GM18505 (cell line): ENCODE measurements around the gene HSP90B1.

Source experiments
- ATAC-seq: cut with Tn5 transposase; IDR thresholded peaks from one replicate; pipeline ENCODE4 v1.9.1; 2021; ENCODE audit not compliant: unreplicated experiment
- POLR2A ChIP-seq: IDR thresholded peaks from 4 replicates; pipeline ENCODE4 v1.6.1; 2011; ENCODE audit warnings: borderline replicate concordance; ENCODE audit not compliant: insufficient read depth, insufficient read length; ENCODE audit errors: extremely low read depth

Gene HSP90B1

DNA sequence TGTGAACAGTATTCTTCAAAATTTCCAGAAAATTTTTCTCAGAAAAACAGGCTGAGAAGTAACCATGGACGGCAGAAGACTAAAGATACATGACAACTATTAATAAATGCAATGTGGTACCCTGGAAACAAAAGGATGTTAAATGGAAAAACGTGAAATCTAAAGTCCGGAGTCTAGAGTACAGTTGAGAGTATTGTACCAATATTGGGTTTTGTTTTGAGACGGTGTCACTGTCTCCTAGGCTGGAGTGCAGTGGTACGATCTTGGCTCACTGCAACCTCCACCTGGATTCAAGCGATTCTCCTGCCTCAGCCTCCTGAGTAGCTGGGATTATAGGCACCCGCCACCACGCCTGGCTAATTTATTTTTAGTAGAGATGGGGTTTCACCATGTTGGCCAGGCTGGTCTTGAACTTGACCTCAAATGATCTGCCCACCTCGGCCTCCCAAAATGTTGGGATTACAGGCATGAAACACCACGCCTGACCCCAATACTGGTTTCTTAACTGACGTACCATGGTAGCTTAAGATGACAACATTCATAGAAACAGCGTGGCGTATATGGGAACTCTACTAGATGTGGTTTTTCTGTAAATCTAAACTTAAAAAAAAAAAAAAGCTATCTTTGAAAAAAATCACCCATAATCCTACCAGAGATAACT, 18.7 kb downstream of the HSP90B1 start:
- ATAC-seq = no peak
- TF ChIP-seq POLR2A = peak; percentile 49

DNA sequence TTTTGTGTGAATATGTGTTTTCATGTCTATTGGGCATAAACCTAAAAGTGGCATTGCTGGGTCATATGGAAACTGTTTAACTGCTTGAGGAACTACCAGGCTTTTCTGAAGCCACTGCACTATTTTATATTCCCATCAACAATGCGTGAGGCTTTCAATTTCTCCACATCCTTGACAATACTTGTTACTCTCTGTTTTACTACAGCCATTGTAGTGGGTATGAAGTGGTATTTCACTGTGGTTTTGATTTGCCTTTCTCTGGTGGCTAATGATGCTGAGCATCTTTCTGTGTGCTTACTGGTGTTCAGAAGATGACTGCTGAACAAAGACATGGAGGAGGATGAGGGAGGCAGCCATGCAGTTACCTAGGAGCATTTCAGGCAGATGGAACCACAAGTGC, 22.3 kb downstream of the HSP90B1 start:
- ATAC-seq = no peak
- no peak for TF ChIP-seq POLR2A

DNA sequence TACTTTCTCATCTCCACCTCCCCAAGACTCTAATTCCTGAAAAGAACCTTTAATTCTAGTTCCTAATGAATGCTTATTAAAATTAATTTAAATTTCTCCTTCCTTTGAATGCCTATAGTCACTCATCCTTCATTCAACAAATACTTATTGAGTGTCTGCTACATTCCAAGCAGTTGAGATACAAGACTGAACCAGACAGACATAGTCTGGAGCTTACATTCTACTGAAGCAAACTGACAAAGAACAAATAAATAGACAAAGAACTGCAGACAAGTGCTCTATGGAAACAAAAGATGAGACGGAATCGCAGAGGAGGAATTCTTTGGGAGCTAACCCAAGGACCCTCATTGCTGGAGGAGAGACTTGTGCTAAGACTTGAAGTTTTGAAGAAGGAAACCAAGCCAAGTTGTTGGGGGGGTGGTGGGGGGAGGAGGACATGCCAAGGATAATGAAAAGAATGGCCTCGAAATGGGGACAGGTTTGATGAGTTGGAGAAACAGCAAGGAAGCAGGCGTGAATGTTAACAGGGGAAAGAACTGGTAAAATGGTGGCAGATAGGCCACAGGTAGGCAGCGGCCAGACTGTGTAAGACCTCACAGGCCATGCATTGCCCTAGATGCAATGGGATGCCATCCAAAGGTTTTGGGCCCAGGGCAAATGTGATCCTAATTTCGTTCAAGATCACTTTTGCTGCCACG, 25.8 kb downstream of the HSP90B1 start:
- no peak for TF ChIP-seq POLR2A
- no peak for ATAC-seq

DNA sequence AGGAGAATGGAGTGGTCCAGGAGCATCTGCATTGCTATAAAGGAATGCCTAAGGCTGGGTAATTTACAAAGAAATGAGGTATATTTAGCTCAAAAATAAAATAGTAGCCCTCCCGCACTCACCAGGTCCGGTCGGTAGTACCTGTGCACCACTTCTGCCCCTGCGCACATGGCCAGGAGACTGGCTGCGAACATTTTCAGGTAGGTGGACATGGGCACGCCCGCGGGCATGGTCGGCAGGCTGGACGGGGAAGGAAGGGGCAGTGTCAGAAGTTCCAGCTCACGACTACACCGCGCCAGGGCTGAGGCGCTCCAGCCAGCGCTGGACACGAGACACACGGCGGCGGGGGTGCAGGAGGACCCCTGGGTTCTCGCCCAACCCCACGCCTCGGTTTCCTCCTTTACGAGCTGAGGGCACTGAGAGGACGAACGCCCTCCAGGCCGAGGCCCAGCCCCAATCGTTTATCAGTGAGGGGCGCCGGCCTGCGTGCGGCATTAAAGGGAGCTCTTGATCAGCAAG, 26.4 kb downstream of the HSP90B1 start:
- no peak for TF ChIP-seq POLR2A
- peak; percentile 30 for ATAC-seq

DNA sequence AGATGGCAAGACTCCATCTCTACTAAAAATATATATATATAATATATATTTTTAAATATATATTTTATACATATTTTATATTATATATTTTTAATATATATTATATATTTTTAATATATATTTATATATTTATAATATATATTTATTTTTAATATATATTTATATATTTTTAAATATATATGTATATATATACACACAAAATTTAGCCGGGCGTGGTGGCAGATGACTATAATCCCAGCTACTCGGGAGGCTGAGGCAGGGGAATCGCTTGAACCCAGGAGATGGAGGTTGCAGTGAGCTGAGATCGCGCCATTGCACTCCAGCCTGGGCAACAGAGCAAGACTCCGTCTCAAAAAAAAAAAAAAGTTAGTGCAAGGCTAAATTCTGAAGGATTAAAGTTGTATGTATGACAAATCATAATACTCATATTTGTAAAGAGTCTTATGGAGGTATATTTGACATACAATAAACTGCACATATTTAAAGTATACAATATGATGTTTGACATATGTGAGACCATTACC, 27.7 kb downstream of the HSP90B1 start:
- no peak for ATAC-seq
- TF ChIP-seq POLR2A = no peak

DNA sequence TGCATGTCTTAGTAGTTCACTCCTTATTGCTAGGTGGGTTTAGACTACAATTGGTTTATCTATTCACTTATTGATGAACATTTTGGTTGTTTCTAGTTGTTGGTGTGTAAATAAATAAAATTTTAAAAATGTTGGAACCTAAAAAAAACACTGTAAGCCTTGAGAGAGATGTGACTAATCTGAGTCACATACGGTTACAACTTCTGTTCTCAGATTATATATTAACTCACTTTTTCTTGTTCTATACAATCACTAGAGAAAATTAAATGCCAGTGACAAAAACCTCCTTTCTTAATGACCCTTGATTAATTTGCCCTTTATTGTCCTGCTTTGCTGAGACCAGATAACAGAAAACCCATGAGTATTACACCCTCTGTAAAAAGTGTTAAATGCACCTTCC, 28.4 kb downstream of the HSP90B1 start:
- no peak for TF ChIP-seq POLR2A
- no peak for ATAC-seq

DNA sequence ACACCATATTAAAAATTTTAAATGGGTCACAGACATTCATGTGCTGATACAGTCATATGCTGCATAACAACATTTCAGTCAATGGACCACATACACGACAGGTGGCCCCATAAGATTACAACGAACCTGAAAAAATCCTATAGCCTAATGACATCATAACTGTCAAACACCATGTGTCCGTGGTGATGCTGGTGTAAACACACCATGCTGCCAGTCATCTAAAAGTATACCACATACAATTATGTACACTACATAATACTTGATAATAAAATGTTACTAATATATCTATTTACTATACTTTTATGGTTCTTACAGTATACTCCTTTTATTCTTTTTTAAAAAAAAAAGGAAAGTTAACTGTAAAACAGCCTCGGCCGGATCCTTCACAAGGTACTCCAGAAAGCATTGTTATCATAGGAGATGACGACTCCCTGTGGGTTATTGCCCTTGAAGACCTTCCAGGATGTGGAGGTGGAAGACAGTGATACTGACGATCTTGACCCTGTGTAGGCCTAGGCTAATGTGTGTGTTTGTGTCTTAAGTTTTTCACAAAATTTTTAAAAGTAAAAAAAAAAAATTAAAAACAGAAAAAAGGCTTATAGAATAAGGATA, 30.5 kb downstream of the HSP90B1 start:
- TF ChIP-seq POLR2A = no peak
- no peak for ATAC-seq

DNA sequence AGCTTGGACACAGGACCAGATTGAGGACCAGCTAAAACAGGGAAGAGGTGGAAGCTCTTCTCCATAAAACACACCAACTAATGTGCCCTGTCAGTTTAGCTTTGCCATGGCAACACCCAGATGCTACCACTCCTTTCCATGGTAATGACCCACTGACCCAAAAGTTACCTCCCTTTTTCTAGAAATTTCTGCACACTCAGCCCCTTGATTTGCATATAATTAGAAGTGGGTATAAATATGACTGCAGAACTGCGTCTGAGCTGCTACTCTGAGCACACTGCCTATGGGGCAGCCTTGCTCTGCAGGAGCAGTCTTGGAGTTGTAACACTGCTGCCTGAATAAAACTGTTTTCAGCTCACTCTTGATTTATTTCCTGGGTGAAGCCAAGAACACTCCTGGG, 32.3 kb downstream of the HSP90B1 start:
- no peak for ATAC-seq
- peak; percentile 19 for TF ChIP-seq POLR2A

DNA sequence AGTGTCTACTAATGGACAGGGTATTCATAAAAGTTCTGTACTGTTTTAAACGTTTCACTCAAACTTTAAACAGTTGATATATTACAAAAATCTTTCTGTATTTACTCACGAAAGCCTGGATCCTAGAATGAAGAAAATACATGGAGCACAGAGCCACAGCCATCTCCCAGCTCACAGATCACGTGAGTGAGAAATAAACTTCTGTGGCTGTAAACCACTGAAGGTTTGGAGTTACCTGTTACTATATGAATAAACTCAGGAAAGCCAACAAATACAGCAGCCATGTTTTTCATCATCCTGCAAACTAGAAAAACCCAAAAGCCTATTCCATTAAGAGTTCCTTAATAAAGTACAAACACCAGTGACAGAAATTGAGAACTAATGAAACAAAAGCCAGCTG, 34.6 kb downstream of the HSP90B1 start:
- no peak for ATAC-seq
- TF ChIP-seq POLR2A = no peak

DNA sequence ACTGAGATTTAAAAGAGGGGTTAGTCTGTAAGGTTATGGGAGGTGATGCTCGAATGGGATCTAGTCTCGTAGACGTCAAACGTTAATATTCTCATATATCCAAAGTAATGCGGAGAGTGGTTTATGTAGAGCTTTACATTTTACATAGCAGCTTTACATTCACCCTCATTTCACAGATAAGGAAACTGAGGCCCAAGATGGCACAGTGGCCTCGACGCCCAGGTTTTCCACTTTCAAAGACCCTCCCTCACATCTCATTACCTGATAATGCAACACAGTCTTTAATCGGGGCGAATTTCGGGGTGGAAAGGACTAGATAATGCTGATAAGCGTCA, 35.0 kb downstream of the HSP90B1 start:
- TF ChIP-seq POLR2A = no peak
- no peak for ATAC-seq

DNA sequence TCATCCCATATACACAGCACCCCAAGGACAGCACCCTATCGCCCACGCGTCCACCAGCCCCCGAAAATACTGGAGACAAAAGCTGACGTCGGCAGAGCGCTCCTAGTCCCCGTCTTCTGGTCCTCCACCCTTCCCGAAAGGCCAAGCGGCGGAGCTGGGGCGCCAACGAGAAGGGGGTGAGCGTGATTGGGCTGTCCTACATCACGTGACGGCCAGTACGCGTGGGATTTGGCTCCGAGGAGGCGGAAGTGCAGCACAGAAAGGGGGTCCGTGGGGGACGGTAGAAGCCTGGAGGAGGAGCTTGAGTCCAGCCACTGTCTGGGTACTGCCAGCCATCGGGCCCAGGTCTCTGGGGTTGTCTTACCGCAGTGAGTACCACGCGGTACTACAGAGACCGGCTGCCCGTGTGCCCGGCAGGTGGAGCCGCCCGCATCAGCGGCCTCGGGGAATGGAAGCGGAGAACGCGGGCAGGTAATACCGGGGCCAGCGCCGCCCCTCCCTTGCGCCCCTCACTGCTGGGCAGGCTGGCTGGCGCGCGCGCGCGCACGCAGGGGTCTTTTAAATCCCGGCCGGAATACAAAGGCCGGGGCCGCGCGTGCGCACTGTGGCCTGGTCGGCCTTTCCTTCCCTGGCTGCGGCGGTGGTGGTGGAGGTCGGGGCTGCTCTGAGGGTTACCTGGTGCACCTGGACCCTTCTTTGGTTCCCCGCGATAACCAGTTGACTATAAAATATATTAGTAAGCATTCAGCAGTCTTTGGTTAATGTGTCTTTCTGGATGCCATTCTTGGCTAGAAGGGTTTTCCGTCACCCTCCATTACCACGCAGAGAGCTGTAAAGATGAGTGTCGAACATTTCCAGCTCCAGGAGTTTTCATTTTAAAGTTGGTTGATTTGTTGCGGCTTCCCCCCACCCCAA, 35.6 kb downstream of the HSP90B1 start, which contains the start of gene TDG:
TSS of gene TDG (plus strand) at position 283 of the 915 bp plus-strand sequence. CDS start at position 449, 166 bp downstream.
- ATAC-seq = peak; percentile 91
- TF ChIP-seq POLR2A = peak; percentile 90

DNA sequence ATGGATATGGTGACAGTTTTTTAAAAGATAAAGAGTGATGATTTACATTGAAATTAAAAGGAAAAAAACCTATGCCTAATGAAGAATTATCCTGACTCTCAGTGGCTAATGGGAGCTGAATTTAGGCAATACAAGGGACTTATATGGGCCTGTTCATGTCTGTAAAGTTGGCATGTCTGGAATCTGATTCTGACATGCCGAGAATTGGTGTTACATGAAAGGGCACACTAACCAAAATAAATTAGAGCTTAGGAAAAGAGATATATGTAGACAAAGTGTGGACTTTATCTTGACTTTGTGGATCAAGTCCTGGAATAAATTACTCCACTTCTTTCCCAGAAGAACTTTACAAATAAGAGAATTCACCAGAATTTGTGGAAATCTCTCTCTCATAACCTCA, 36.5 kb downstream of the HSP90B1 start:
- no peak for TF ChIP-seq POLR2A
- no peak for ATAC-seq

DNA sequence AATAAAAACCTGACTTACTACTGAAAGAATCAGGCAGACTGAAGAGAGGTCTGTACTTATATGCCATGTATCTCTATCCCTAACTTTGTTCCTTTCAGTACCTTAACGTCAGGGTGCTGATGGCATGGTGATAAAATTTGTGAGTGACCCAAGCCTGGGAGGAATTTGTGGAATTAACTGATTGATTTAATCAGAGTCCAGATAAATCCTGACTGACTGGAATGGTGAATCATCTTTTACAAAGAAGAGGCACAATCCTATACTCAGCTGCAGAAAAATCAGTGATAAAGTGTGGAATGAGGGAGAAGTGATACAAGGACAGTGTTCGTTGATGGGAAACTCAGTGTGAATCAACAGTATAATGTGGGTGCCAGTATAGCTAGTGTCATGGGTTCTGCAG, 39.2 kb downstream of the HSP90B1 start:
- no peak for TF ChIP-seq POLR2A
- no peak for ATAC-seq
